HepG2 (cell line): Measurements from ENCODE around the gene CACNA1C.

Experiments used
- ATF2 ChIP-seq: sonication (generic); formaldehyde crosslinking; IDR thresholded peaks from 2 replicates; pipeline ENCODE4 v1.4.0; 2020; ENCODE audit warnings: missing genetic modification reagents
- FLYWCH1 ChIP-seq: sonication (generic); formaldehyde crosslinking; IDR thresholded peaks from 2 replicates; pipeline ENCODE4 v1.8.1; 2023; ENCODE audit warnings: mild to moderate bottlenecking, missing genetic modification reagents
- HCFC1 ChIP-seq: fragments of 150-350 bp; IDR thresholded peaks from 2 replicates; pipeline ENCODE4 v1.6.1; 2014; ENCODE audit warnings: low read depth, low read length
- PTBP1 ChIP-seq: fragments of 200-400 bp; formaldehyde crosslinking; IDR thresholded peaks from 2 replicates; pipeline ENCODE4 v1.6.1; 2018; ENCODE audit warnings: low read length, low read depth; ENCODE audit not compliant: poor library complexity, severe bottlenecking
- RAD21 ChIP-seq: fragments of 450-650 bp; formaldehyde crosslinking; IDR thresholded peaks from 2 replicates; pipeline ENCODE4 v1.5.0; 2020; ENCODE audit warnings: mild to moderate bottlenecking
- SCMH1 ChIP-seq: sonication (generic); formaldehyde crosslinking; IDR thresholded peaks from 2 replicates; pipeline ENCODE4 v1.9.0; 2021; ENCODE audit warnings: missing genetic modification reagents, mild to moderate bottlenecking, borderline replicate concordance
- SP2 ChIP-seq: sonication (generic); formaldehyde crosslinking; IDR thresholded peaks from 2 replicates; pipeline ENCODE4 v1.5.1; 2020; ENCODE audit warnings: mild to moderate bottlenecking, missing genetic modification reagents
- ZNF605 ChIP-seq: sonication (generic); formaldehyde crosslinking; IDR thresholded peaks from 2 replicates; pipeline ENCODE4 v1.8.0; 2022; ENCODE audit warnings: mild to moderate bottlenecking, missing genetic modification reagents
- TF ChIP-seq, protein P1 (sequence below): sonication (generic); formaldehyde crosslinking; IDR thresholded peaks from 2 replicates; pipeline ENCODE4 v1.4.0; 2020; ENCODE audit warnings: missing genetic modification reagents

- TF ChIP-seq FLYWCH1 (CRISPR knock-in tag) (no peak), RAD21 (CRISPR knock-in tag) (no peak), HCFC1 (no peak), SP2 (CRISPR knock-in tag) (no peak), SCMH1 (CRISPR knock-in tag) (no peak), PTBP1 (no peak), ATF2 (no peak), ZNF605 (no peak)
- TF ChIP-seq, protein P1, sequence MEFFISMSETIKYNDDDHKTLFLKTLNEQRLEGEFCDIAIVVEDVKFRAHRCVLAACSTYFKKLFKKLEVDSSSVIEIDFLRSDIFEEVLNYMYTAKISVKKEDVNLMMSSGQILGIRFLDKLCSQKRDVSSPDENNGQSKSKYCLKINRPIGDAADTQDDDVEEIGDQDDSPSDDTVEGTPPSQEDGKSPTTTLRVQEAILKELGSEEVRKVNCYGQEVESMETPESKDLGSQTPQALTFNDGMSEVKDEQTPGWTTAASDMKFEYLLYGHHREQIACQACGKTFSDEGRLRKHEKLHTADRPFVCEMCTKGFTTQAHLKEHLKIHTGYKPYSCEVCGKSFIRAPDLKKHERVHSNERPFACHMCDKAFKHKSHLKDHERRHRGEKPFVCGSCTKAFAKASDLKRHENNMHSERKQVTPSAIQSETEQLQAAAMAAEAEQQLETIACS (CRISPR knock-in tag) = no peak
These were observed 369.8 kb downstream of the CACNA1C start for GRCh38 chr12:2422591-2422990.
